GM12878 (cell line): ENCODE measurements around the gene RGSL1. TPM values are rescaled to one million over a fixed set of nuclear protein-coding genes. Genes with fewer than 3 reads are reported as not detected.
A peak's percentile ranks its signal among the peaks of the same experiment; 100 is the strongest.

Source experiments
- ATF3 ChIP-seq: IDR thresholded peaks from 2 replicates; pipeline ENCODE4 v1.6.1; 2011; ENCODE audit warnings: low read depth, mild to moderate bottlenecking, low read length, moderate library complexity, borderline replicate concordance; ENCODE audit errors: extremely low read depth
- BMI1 ChIP-seq: fragments of 450-650 bp; IDR thresholded peaks from 2 replicates; pipeline ENCODE4 v1.6.1; 2016; ENCODE audit warnings: mild to moderate bottlenecking, moderate library complexity, borderline replicate concordance
- CHD4 ChIP-seq: fragments of 200-600 bp; sonication (generic); IDR thresholded peaks from 2 replicates; pipeline ENCODE4 v1.6.1; 2016; ENCODE audit warnings: mild to moderate bottlenecking
- E2F4 ChIP-seq: IDR thresholded peaks from 2 replicates; pipeline ENCODE4 v1.6.1; 2012; ENCODE audit warnings: low read depth, low read length, improper control_type of control experiment
- EED ChIP-seq: sonication (generic); IDR thresholded peaks from 2 replicates; pipeline ENCODE4 v1.6.1; 2016; ENCODE audit warnings: antibody characterized with exemption, low read depth
- EGR1 ChIP-seq, 2 experiments: IDR thresholded peaks; 1 replicate in 1 of 2; 2 replicates in 1 of 2; pipeline ENCODE4 v1.6.1; 2011 to 2012; ENCODE audit warnings: low read depth in 2 of 2, low read length in 2 of 2, borderline replicate concordance in 1 of 2, mild to moderate bottlenecking in 1 of 2, moderate library complexity in 1 of 2
- ELK1 ChIP-seq: IDR thresholded peaks from 2 replicates; pipeline ENCODE4 v1.6.1; 2012; ENCODE audit warnings: low read depth, low read length, improper control_type of control experiment
- EZH2 ChIP-seq: IDR thresholded peaks from 2 replicates; pipeline ENCODE4 v1.6.1; 2012; ENCODE audit warnings: low read depth, mild to moderate bottlenecking, control low read depth, inconsistent platforms, low read length, borderline replicate concordance; ENCODE audit not compliant: control insufficient read depth
- FOXK2 ChIP-seq: fragments of 450-650 bp; IDR thresholded peaks from 2 replicates; pipeline ENCODE4 v1.6.1; 2017; ENCODE audit warnings: mild to moderate bottlenecking, moderate library complexity
- MLLT1 ChIP-seq: fragments of 450-650 bp; IDR thresholded peaks from 2 replicates; pipeline ENCODE4 v1.6.1; 2016; ENCODE audit warnings: mild to moderate bottlenecking
- NR2C2 ChIP-seq: IDR thresholded peaks from 2 replicates; pipeline ENCODE4 v1.6.1; 2011; ENCODE audit warnings: borderline replicate concordance, low read depth; ENCODE audit not compliant: control insufficient read depth, insufficient read length
- PML ChIP-seq: IDR thresholded peaks from 2 replicates; pipeline ENCODE4 v1.6.1; 2012; ENCODE audit warnings: low read length, inconsistent platforms
- POLR2AphosphoS5 ChIP-seq: IDR thresholded peaks from 2 replicates; pipeline ENCODE4 v1.6.1; 2011; ENCODE audit warnings: mild to moderate bottlenecking, low read length, inconsistent platforms
- RAD51 ChIP-seq: fragments of 450-650 bp; IDR thresholded peaks from 2 replicates; pipeline ENCODE4 v1.6.1; 2016; ENCODE audit warnings: moderate library complexity, mild to moderate bottlenecking, inconsistent platforms
- SMC3 ChIP-seq: IDR thresholded peaks from 2 replicates; pipeline ENCODE4 v1.6.1; 2011; ENCODE audit warnings: low read length, improper control_type of control experiment, borderline replicate concordance
- SUPT20H ChIP-seq: IDR thresholded peaks from 2 replicates; pipeline ENCODE4 v1.6.1; 2011; ENCODE audit warnings: low read depth, mild to moderate bottlenecking, low read length, moderate library complexity, borderline replicate concordance; ENCODE audit not compliant: control insufficient read depth
- TCF12 ChIP-seq: IDR thresholded peaks from 2 replicates; pipeline ENCODE4 v1.6.1; 2011; ENCODE audit warnings: low read depth, mild to moderate bottlenecking, low read length
- YY1 ChIP-seq: IDR thresholded peaks from 2 replicates; pipeline ENCODE4 v1.6.1; 2011; ENCODE audit warnings: low read depth, mild to moderate bottlenecking, low read length
- ZZZ3 ChIP-seq: IDR thresholded peaks from 2 replicates; pipeline ENCODE4 v1.6.1; 2011; ENCODE audit warnings: low read depth; ENCODE audit not compliant: control insufficient read depth, insufficient read length
- polyA plus RNA-seq, 11 experiments: library from polyadenylated mRNA; depleted of rRNA in 4 of 11; unstranded in 6 of 11; stranded (reverse) in 5 of 11; fragments of >200 nt; fragmentation: Nextera tagmentation in 4 of 11; fragmentation: Illumina TruSeq in 1 of 11; extraction: Ambion mirVana in 4 of 11; extraction: Trizol in 1 of 11; gene quantifications; 1 replicate in 1 of 11; 2 replicates in 10 of 11; pipeline versions ENCODE4 v1.2.1 to v1.2.3, GENCODE V29; 2011 to 2016; ENCODE audit warnings: inconsistent platforms in 2 of 11, missing spikeins in 2 of 11, low read depth in 1 of 11
- total RNA-seq, 4 experiments: library from RNA; depleted of rRNA in 3 of 4; stranded (reverse); fragments of >200 nt in 3 of 4; fragmentation: Illumina TruSeq in 1 of 4; extraction: Trizol in 1 of 4; gene quantifications; 2 replicates each; pipeline versions ENCODE4 v1.2.1 to v1.2.3, GENCODE V29; 2013 to 2021
- TF ChIP-seq, protein P1 (sequence below): IDR thresholded peaks from 2 replicates; pipeline ENCODE4 v1.6.1; 2012; ENCODE audit warnings: low read length, inconsistent platforms
- TF ChIP-seq, protein P2 (sequence below): IDR thresholded peaks from 2 replicates; pipeline ENCODE4 v1.6.1; 2012; ENCODE audit warnings: mild to moderate bottlenecking, low read depth, low read length

The RGSL1 gene
- total and polyA plus RNA-seq, 10 of the 15 experiments (the other 5 are each of a cell fraction or from before 2014, with no cell fraction given): 0.05 to 0.28 (median 0.27) TPM; not detected in 5

GRCh38 chr1:182428043-182428442 lies 21.9 kb upstream of the RGSL1 start (continued):
- TF ChIP-seq, protein P1, sequence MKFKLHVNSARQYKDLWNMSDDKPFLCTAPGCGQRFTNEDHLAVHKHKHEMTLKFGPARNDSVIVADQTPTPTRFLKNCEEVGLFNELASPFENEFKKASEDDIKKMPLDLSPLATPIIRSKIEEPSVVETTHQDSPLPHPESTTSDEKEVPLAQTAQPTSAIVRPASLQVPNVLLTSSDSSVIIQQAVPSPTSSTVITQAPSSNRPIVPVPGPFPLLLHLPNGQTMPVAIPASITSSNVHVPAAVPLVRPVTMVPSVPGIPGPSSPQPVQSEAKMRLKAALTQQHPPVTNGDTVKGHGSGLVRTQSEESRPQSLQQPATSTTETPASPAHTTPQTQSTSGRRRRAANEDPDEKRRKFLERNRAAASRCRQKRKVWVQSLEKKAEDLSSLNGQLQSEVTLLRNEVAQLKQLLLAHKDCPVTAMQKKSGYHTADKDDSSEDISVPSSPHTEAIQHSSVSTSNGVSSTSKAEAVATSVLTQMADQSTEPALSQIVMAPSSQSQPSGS: peak; percentile 68
- TF ChIP-seq POLR2AphosphoS5 (no peak), RAD51 (no peak), SMC3 (no peak), ZZZ3 (no peak), EZH2 (no peak), TCF12 (no peak), MLLT1 (no peak), YY1 (no peak), EED (peak; percentile 86), PML (no peak), EGR1 (IDR thresholded peaks at IDR 0.05; ENCODE audit: borderline replicate concordance in 1 of 2, low read depth in 2 of 2, low read length in 2 of 2) (no peak), NR2C2 (no peak), FOXK2 (no peak), E2F4 (no peak), ELK1 (no peak), SUPT20H (no peak), CHD4 (no peak), BMI1 (no peak; the same call in 1 of the 2 replicates), ATF3 (no peak)
- TF ChIP-seq, protein P2, sequence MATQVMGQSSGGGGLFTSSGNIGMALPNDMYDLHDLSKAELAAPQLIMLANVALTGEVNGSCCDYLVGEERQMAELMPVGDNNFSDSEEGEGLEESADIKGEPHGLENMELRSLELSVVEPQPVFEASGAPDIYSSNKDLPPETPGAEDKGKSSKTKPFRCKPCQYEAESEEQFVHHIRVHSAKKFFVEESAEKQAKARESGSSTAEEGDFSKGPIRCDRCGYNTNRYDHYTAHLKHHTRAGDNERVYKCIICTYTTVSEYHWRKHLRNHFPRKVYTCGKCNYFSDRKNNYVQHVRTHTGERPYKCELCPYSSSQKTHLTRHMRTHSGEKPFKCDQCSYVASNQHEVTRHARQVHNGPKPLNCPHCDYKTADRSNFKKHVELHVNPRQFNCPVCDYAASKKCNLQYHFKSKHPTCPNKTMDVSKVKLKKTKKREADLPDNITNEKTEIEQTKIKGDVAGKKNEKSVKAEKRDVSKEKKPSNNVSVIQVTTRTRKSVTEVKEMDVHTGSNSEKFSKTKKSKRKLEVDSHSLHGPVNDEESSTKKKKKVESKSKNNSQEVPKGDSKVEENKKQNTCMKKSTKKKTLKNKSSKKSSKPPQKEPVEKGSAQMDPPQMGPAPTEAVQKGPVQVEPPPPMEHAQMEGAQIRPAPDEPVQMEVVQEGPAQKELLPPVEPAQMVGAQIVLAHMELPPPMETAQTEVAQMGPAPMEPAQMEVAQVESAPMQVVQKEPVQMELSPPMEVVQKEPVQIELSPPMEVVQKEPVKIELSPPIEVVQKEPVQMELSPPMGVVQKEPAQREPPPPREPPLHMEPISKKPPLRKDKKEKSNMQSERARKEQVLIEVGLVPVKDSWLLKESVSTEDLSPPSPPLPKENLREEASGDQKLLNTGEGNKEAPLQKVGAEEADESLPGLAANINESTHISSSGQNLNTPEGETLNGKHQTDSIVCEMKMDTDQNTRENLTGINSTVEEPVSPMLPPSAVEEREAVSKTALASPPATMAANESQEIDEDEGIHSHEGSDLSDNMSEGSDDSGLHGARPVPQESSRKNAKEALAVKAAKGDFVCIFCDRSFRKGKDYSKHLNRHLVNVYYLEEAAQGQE: no peak
